Esophagus muscularis mucosa (tissue), 4 donors: Measurements from ENCODE around the gene DMRT2. TPM values are rescaled to one million over a fixed set of nuclear protein-coding genes. Genes with fewer than 3 reads are reported as not detected.
A peak's percentile ranks its signal among the peaks of the same experiment; 100 is the strongest.

Experiments
- DNase-seq: peaks from one replicate; pipeline ENCODE4 v3.0.0-alpha.2; 2017; ENCODE audit errors: extremely low spot score
- H3K27ac ChIP-seq, 4 donors: fragments of 200-600 bp; sonication (generic); replicated peaks in 1 of 4; 1 replicate in 3 of 4; 2 replicates in 1 of 4; pipeline ENCODE4 v1.5.1; 2016 to 2019; ENCODE audit warnings: mild to moderate bottlenecking in 1 of 4
- H3K27me3 ChIP-seq, 4 donors: fragments of 200-600 bp; sonication (generic); one replicate each; pipeline versions ENCODE4 v1.5.1 to v1.6.0; 2016 to 2019
- H3K36me3 ChIP-seq, 4 donors: fragments of 200-600 bp; sonication (generic); one replicate each; pipeline ENCODE4 v1.5.1; 2016 to 2019
- H3K4me1 ChIP-seq, 4 donors: fragments of 200-600 bp; sonication (generic); one replicate each; pipeline ENCODE4 v1.5.1; 2016 to 2019
- H3K4me3 ChIP-seq, 4 donors: fragments of 200-600 bp; sonication (generic); 1 replicate in 2 of 4; 2 replicates in 2 of 4; pipeline ENCODE4 v1.5.1; 2016 to 2019; ENCODE audit warnings: mild to moderate bottlenecking in 4 of 4, moderate library complexity in 1 of 4
- H3K9me3 ChIP-seq, 4 donors: fragments of 200-600 bp; sonication (generic); 1 replicate in 3 of 4; 2 replicates in 1 of 4; pipeline ENCODE4 v1.5.1; 2016 to 2019
- CTCF ChIP-seq, 3 experiments: fragments of 200-600 bp in 2 of 3; fragments of 450-650 bp in 1 of 3; sonication (generic) in 2 of 3; IDR thresholded peaks; one replicate each; pipeline ENCODE4 v1.5.1; 2017 to 2019; ENCODE audit warnings: antibody characterized with exemption in 3 of 3, mild to moderate bottlenecking in 2 of 3, moderate library complexity in 1 of 3
- EP300 ChIP-seq: sonication (generic); formaldehyde crosslinking; IDR thresholded peaks from one replicate; pipeline ENCODE4 v1.6.1; 2017; ENCODE audit warnings: antibody characterized with exemption
- POLR2A ChIP-seq: fragments of 450-650 bp; IDR thresholded peaks from one replicate; pipeline ENCODE4 v1.6.1; 2017; ENCODE audit warnings: antibody characterized with exemption, moderate library complexity, mild to moderate bottlenecking, low read depth
- POLR2AphosphoS5 ChIP-seq, 2 donors: sonication (generic); formaldehyde crosslinking; IDR thresholded peaks; one replicate each; pipeline ENCODE4 v1.6.1; 2017; ENCODE audit warnings: antibody characterized with exemption in 2 of 2
- WGBS: methylation state at CpG from one replicate; pipeline ENCODE4 v1.1.5; 2018; 5-methylcytosine and 5-hydroxymethylcytosine counted together
- intact Hi-C: fragments of 100-400 bp; cut with DNase I; formaldehyde crosslinking; loops from one replicate; pipeline ENCODE4 v1.15.1; 2023
- total RNA-seq, 4 donors: library from RNA; depleted of rRNA; stranded (reverse); fragments of >200 nt; gene quantifications; one replicate each; pipeline versions ENCODE4 v1.1.0 to v1.2.1, GENCODE V29; 2016

Gene DMRT2
- total RNA-seq, 4 donors from 2014 or later = 0.33 to 0.80 (median 0.50) TPM

GRCh38 chr9:1008216-1008615 lies 41.9 kb upstream of the DMRT2 start:
- H3K36me3 ChIP-seq = no peaks in the 10 kb centered on the region
- intact Hi-C loops = loop anchor here (10.0 kb wide), 1 partner anchor 243 kb away; no protein-coding TSS in a partner anchor
- 85% methylated on average over 3 of the region's 3 CpGs for WGBS
- H3K4me1 ChIP-seq = peaks cover 0 to 5% (median 4%) of the 10 kb centered on the region in 4 donors
- H3K27me3 ChIP-seq = peaks cover 0 to 66% (median 0%) of the 10 kb centered on the region in 4 donors
- TF ChIP-seq CTCF (IDR thresholded peaks at IDR 0.05) (no peak), EP300 (no peak), POLR2A (no peak), POLR2AphosphoS5 (IDR thresholded peaks at IDR 0.05) (no peak)
- H3K9me3 ChIP-seq = no peaks in the 10 kb centered on the region
- no peak overlapping the region for H3K4me3 ChIP-seq
- no peak overlapping the region for H3K27ac ChIP-seq
- DNase-seq = no peak

GRCh38 chr9:1009101-1009707 lies 41.0 kb upstream of the DMRT2 start:
- no peaks in the 10 kb centered on the region for H3K9me3 ChIP-seq
- no peak for DNase-seq
- 8% methylated on average over 14 of the region's 14 CpGs for WGBS
- no peak overlapping the region for H3K4me3 ChIP-seq
- peaks cover 0 to 61% (median 0%) of the 10 kb centered on the region in 4 donors for H3K27me3 ChIP-seq
- no peak for TF ChIP-seq POLR2A
- no peak for TF ChIP-seq EP300
- TF ChIP-seq POLR2AphosphoS5 (IDR thresholded peaks at IDR 0.05) = peak; percentile 17 to 53
- peak in 2 of 3 experiments; percentile 88 to 93 for TF ChIP-seq CTCF (IDR thresholded peaks at IDR 0.05)
- intact Hi-C loops = loop anchor here (1.0 to 10.0 kb wide), 2 partner anchors 116 to 244 kb away; no protein-coding TSS in a partner anchor
- no peak overlapping the region for H3K27ac ChIP-seq
- H3K36me3 ChIP-seq = no peaks in the 10 kb centered on the region
- peaks cover 0 to 5% (median 4%) of the 10 kb centered on the region in 4 donors for H3K4me1 ChIP-seq

GRCh38 chr9:1013021-1013420 lies 37.1 kb upstream of the DMRT2 start:
- no peaks in the 10 kb centered on the region for H3K36me3 ChIP-seq
- no peaks in the 10 kb centered on the region for H3K9me3 ChIP-seq
- intact Hi-C loops = no loop called here
- TF ChIP-seq CTCF (IDR thresholded peaks at IDR 0.05) (no peak), POLR2A (no peak), POLR2AphosphoS5 (IDR thresholded peaks at IDR 0.05) (no peak), EP300 (no peak)
- 71% methylated on average over 5 of the region's 5 CpGs for WGBS
- H3K27ac ChIP-seq = no peak overlapping the region
- DNase-seq = no peak
- peaks cover 0 to 5% (median 4%) of the 10 kb centered on the region in 4 donors for H3K4me1 ChIP-seq
- H3K27me3 ChIP-seq = peaks cover 0 to 51% (median 0%) of the 10 kb centered on the region in 4 donors
- no peak overlapping the region for H3K4me3 ChIP-seq

- Histone ChIP-seq H3K9me3 (no peaks in the 10 kb centered on the region), H3K4me3 (no peak overlapping the region), H3K27ac (no peak overlapping the region), H3K27me3 (peaks cover 0 to 52% (median 0%) of the 10 kb centered on the region in 4 donors), H3K36me3 (no peaks in the 10 kb centered on the region), H3K4me1 (peaks cover 0 to 2% (median 1%) of the 10 kb centered on the region in 4 donors)
- WGBS = 70% methylated on average over 4 of the region's 4 CpGs
- no peak for TF ChIP-seq POLR2A
- no peak for TF ChIP-seq CTCF (IDR thresholded peaks at IDR 0.05)
- intact Hi-C loops = no loop called here
- no peak for DNase-seq
Observed at GRCh38 chr9:1014225-1014624, 35.9 kb upstream of the DMRT2 start.

GRCh38 chr9:1014640-1015039 lies 35.5 kb upstream of the DMRT2 start:
- H3K27me3 ChIP-seq = peaks cover 0 to 48% (median 0%) of the 10 kb centered on the region in 4 donors
- H3K4me3 ChIP-seq = no peak overlapping the region
- H3K36me3 ChIP-seq = no peaks in the 10 kb centered on the region
- 83% methylated on average over 2 of the region's 2 CpGs for WGBS
- H3K4me1 ChIP-seq = no peaks in the 10 kb centered on the region
- no peaks in the 10 kb centered on the region for H3K9me3 ChIP-seq
- DNase-seq = no peak
- TF ChIP-seq POLR2AphosphoS5 (IDR thresholded peaks at IDR 0.05) (no peak), EP300 (no peak), CTCF (IDR thresholded peaks at IDR 0.05) (no peak), POLR2A (no peak)
- intact Hi-C loops = no loop called here
- no peak overlapping the region for H3K27ac ChIP-seq
